IMR-90 (cell line): Measurements from ENCODE around the gene TMEM218. TPM values are rescaled to one million over a fixed set of nuclear protein-coding genes. Genes with fewer than 3 reads are reported as not detected.

ENCODE experiments used
- ATAC-seq: fragments of 200-7000 bp; cut with Tn5 transposase; 2 replicates; pipeline ENCODE4 v1.9.1; 2020; ENCODE audit warnings: low read depth, mild to moderate bottlenecking, moderate library complexity
- BruUV-seq: library from RNA; stranded (reverse); fragments of 400-500 nt; replicated peaks from 2 replicates; lab custom pipeline; 2021; lab: Mats Ljungman, UMichigan
- CTCF ChIA-PET: fragments of 300-600 bp; formaldehyde crosslinking; extraction: SDS; loops from one replicate; lab custom pipeline; 2021; ENCODE audit warnings: antibody characterized with exemption; lab: Yijun Ruan, JAX
- POLR2A ChIA-PET: fragments of 300-600 bp; sonication (Branson Sonifier 250); formaldehyde crosslinking; loops from one replicate; lab custom pipeline; 2022; ENCODE audit warnings: antibody characterized with exemption; ENCODE audit not compliant: unreplicated experiment; lab: Charles Lee
- DNase-seq: peaks from one replicate; pipeline ENCODE4 v3.0.0; 2013
- H2AFZ ChIP-seq: replicated peaks from 2 replicates; pipeline ENCODE3; 2013; ENCODE audit warnings: low read length, mild to moderate bottlenecking; ENCODE audit not compliant: poor library complexity
- H2AK5ac ChIP-seq: 2 replicates; pipeline ENCODE4 v1.6.1; 2013; ENCODE audit warnings: low read depth, low read length, inconsistent platforms
- H2AK9ac ChIP-seq: replicated peaks from 2 replicates; pipeline ENCODE3; 2013; ENCODE audit warnings: mild to moderate bottlenecking, low read depth, low read length, moderate library complexity; ENCODE audit not compliant: poor library complexity
- H2BK120ac ChIP-seq: 2 replicates; pipeline ENCODE4 v1.6.1; 2013; ENCODE audit warnings: low read depth, low read length, inconsistent platforms
- H2BK15ac ChIP-seq: 3 replicates; pipeline ENCODE4 v1.6.1; 2013; ENCODE audit warnings: low read depth, low read length, inconsistent platforms
- H2BK20ac ChIP-seq: 2 replicates; pipeline ENCODE4 v1.6.1; 2013; ENCODE audit warnings: low read depth, mild to moderate bottlenecking, inconsistent platforms, low read length, moderate library complexity
- H2BK5ac ChIP-seq: 2 replicates; pipeline ENCODE4 v1.6.1; 2013; ENCODE audit warnings: mild to moderate bottlenecking, low read depth, low read length, inconsistent platforms; ENCODE audit not compliant: poor library complexity, severe bottlenecking
- H3K14ac ChIP-seq: replicated peaks from 2 replicates; pipeline ENCODE4 v1.6.1; 2013; ENCODE audit warnings: low read depth, low read length, inconsistent platforms
- H3K18ac ChIP-seq: 2 replicates; pipeline ENCODE4 v1.6.1; 2013; ENCODE audit warnings: low read depth, low read length, control low read depth
- H3K23ac ChIP-seq: 2 replicates; pipeline ENCODE4 v1.6.1; 2013; ENCODE audit warnings: low read depth, low read length, inconsistent platforms
- H3K27ac ChIP-seq: 2 replicates; pipeline ENCODE4 v1.5.1; 2013; ENCODE audit warnings: mild to moderate bottlenecking, control low read depth, low read length; ENCODE audit not compliant: insufficient read depth
- H3K27me3 ChIP-seq: 2 replicates; pipeline ENCODE4 v1.6.1; 2013; ENCODE audit warnings: low read length; ENCODE audit not compliant: control insufficient read depth, insufficient read depth
- H3K36me3 ChIP-seq: 2 replicates; pipeline ENCODE4 v1.6.1; 2013; ENCODE audit warnings: low read length, mixed read lengths; ENCODE audit not compliant: control insufficient read depth, insufficient read depth
- H3K4ac ChIP-seq: 2 replicates; pipeline ENCODE4 v1.6.1; 2013; ENCODE audit warnings: low read depth, low read length, inconsistent platforms
- H3K4me1 ChIP-seq: 2 replicates; pipeline ENCODE4 v1.6.1; 2013; ENCODE audit warnings: low read length, mixed read lengths; ENCODE audit not compliant: control insufficient read depth, insufficient read depth
- H3K4me2 ChIP-seq: 2 replicates; pipeline ENCODE4 v1.6.1; 2013; ENCODE audit warnings: low read depth, mild to moderate bottlenecking, control low read depth, low read length, moderate library complexity
- H3K4me3 ChIP-seq: 2 replicates; pipeline ENCODE4 v1.5.1; 2013; ENCODE audit warnings: low read depth, mild to moderate bottlenecking, control low read depth, low read length, moderate library complexity; ENCODE audit not compliant: insufficient read depth
- H3K56ac ChIP-seq: 2 replicates; pipeline ENCODE4 v1.6.1; 2013; ENCODE audit warnings: low read length, inconsistent platforms; ENCODE audit not compliant: insufficient read depth; ENCODE audit errors: extremely low read depth
- H3K79me1 ChIP-seq, 2 experiments: 2 replicates each; pipeline ENCODE4 v1.6.1; 2013; ENCODE audit warnings: low read length in 2 of 2, inconsistent platforms in 1 of 2, low read depth in 1 of 2
- H3K9ac ChIP-seq: 2 replicates; pipeline ENCODE4 v1.6.1; 2013; ENCODE audit warnings: low read depth, low read length, control low read depth
- H3K9me1 ChIP-seq: 2 replicates; pipeline ENCODE4 v1.6.1; 2013; ENCODE audit warnings: low read length, inconsistent platforms; ENCODE audit not compliant: insufficient read depth
- H3K9me3 ChIP-seq: 2 replicates; pipeline ENCODE4 v1.6.1; 2013; ENCODE audit warnings: low read length; ENCODE audit not compliant: control insufficient read depth, insufficient read depth
- H4K20me1 ChIP-seq: 2 replicates; pipeline ENCODE4 v1.6.1; 2013; ENCODE audit warnings: low read length, inconsistent platforms; ENCODE audit not compliant: insufficient read depth
- H4K5ac ChIP-seq: 2 replicates; pipeline ENCODE4 v1.6.1; 2013; ENCODE audit warnings: mild to moderate bottlenecking, low read depth, low read length, control low read depth
- H4K8ac ChIP-seq, 2 experiments: 2 replicates each; pipeline ENCODE4 v1.6.1; 2013; ENCODE audit warnings: low read depth in 2 of 2, low read length in 2 of 2, control low read depth in 1 of 2, inconsistent platforms in 1 of 2
- H4K91ac ChIP-seq: 2 replicates; pipeline ENCODE4 v1.6.1; 2013; ENCODE audit warnings: low read depth, low read length, inconsistent platforms; ENCODE audit not compliant: insufficient read depth
- BHLHE40 ChIP-seq: fragments of 150-350 bp; IDR thresholded peaks from 2 replicates; pipeline ENCODE4 v1.6.1; 2016; ENCODE audit warnings: mild to moderate bottlenecking, low read depth, low read length
- CEBPB ChIP-seq: IDR thresholded peaks from 2 replicates; pipeline ENCODE4 v1.6.1; 2012; ENCODE audit warnings: low read depth, low read length, improper control_type of control experiment
- ELK1 ChIP-seq: fragments of 150-350 bp; IDR thresholded peaks from 2 replicates; pipeline ENCODE4 v1.6.1; 2016; ENCODE audit warnings: low read depth, mild to moderate bottlenecking, low read length, moderate library complexity, borderline replicate concordance
- FOS ChIP-seq: fragments of 150-350 bp; IDR thresholded peaks from 2 replicates; pipeline ENCODE4 v1.6.1; 2016; ENCODE audit warnings: low read depth, low read length
- SMC3 ChIP-seq: fragments of 150-350 bp; IDR thresholded peaks from 2 replicates; pipeline ENCODE4 v1.6.1; 2016; ENCODE audit warnings: low read depth, mild to moderate bottlenecking, antibody characterized with exemption, low read length, moderate library complexity
- WGBS, 2 experiments: methylation state at CpG; one replicate each; pipeline versions ENCODE4 v1.1.5 to v1.1.7; 2013; ENCODE audit warnings: missing lambda C conversion rate in 2 of 2; ENCODE audit not compliant: insufficient read length in 1 of 2; ENCODE audit errors: extremely low coverage in 2 of 2; 5-methylcytosine and 5-hydroxymethylcytosine counted together
- dilution Hi-C: fragments of 300-500 bp; cut with HindIII; formaldehyde crosslinking; loops from one replicate; pipeline ENCODE4 v1.14.3; 2018; ENCODE audit warnings: low sequenced_read_pairs; ENCODE audit not compliant: unreplicated experiment
- in situ Hi-C: fragments of 300-500 bp; cut with MboI; formaldehyde crosslinking; loops from 3 replicates; pipeline ENCODE4 v1.14.3; 2019; ENCODE audit warnings: low sequenced_read_pairs, inconsistent platforms, mixed read lengths
- intact Hi-C: fragments of 100-400 bp; cut with micrococcal nuclease; formaldehyde crosslinking; loops from 2 replicates; pipeline ENCODE4 v1.10.0; 2022
- polyA plus RNA-seq, 3 experiments: library from polyadenylated mRNA; depleted of rRNA; stranded (reverse); fragments of >200 nt; gene quantifications; 2 replicates each; pipeline ENCODE4 v1.2.3, GENCODE V29; 2012; ENCODE audit warnings: low replicate concordance in 1 of 3
- total RNA-seq: library from RNA; depleted of rRNA; stranded (reverse); fragments of >200 nt; gene quantifications from 2 replicates; pipeline ENCODE4 v1.2.3, GENCODE V29; 2012
- TF ChIP-seq, protein P1 (sequence below): conservative IDR thresholded peaks from 2 replicates; pipeline ENCODE4 v1.5.1; 2012; ENCODE audit warnings: mild to moderate bottlenecking, low read depth, low read length, improper control_type of control experiment
- TF ChIP-seq, protein P2 (sequence below): fragments of 150-350 bp; IDR thresholded peaks from 2 replicates; pipeline ENCODE4 v1.6.1; 2017; ENCODE audit warnings: mild to moderate bottlenecking, antibody characterized with exemption, low read length, low read depth

TMEM218 gene
- total and polyA plus RNA-seq, 2 of the 4 experiments (the other 2 are of a cell fraction), result 19.4 to 23.0 TPM

- H3K9me1 ChIP-seq, result no peaks in the 10 kb centered on the region
- no peak overlapping the region for H3K4me3 ChIP-seq
- H2BK20ac ChIP-seq, result no peak overlapping the region; the same call in 1 of the 2 replicates
- peak overlapping the region; percentile 17; the same call in 1 of the 2 replicates for H3K4ac ChIP-seq
- no peaks in the 10 kb centered on the region for H3K27me3 ChIP-seq
- no TSS peak for BruUV-seq
- ATAC-seq (peak; percentile 91), DNase-seq (peak; percentile 93)
- in situ Hi-C loops, result no loop called here
- no peaks in the 10 kb centered on the region for H3K79me1 ChIP-seq
- peak overlapping the region; percentile 75; the same call in 1 of the 2 replicates for H3K27ac ChIP-seq
- no peaks in the 10 kb centered on the region for H3K9me3 ChIP-seq
- H3K23ac ChIP-seq, result no peak overlapping the region
- no peak overlapping the region for H2AK5ac ChIP-seq
- TF ChIP-seq BHLHE40 (no peak), CEBPB (peak; percentile 72), ELK1 (no peak), FOS (peak; percentile 58), SMC3 (no peak)
- TF ChIP-seq, protein P1, sequence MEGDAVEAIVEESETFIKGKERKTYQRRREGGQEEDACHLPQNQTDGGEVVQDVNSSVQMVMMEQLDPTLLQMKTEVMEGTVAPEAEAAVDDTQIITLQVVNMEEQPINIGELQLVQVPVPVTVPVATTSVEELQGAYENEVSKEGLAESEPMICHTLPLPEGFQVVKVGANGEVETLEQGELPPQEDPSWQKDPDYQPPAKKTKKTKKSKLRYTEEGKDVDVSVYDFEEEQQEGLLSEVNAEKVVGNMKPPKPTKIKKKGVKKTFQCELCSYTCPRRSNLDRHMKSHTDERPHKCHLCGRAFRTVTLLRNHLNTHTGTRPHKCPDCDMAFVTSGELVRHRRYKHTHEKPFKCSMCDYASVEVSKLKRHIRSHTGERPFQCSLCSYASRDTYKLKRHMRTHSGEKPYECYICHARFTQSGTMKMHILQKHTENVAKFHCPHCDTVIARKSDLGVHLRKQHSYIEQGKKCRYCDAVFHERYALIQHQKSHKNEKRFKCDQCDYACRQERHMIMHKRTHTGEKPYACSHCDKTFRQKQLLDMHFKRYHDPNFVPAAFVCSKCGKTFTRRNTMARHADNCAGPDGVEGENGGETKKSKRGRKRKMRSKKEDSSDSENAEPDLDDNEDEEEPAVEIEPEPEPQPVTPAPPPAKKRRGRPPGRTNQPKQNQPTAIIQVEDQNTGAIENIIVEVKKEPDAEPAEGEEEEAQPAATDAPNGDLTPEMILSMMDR, result no peak
- TF ChIP-seq, protein P2, sequence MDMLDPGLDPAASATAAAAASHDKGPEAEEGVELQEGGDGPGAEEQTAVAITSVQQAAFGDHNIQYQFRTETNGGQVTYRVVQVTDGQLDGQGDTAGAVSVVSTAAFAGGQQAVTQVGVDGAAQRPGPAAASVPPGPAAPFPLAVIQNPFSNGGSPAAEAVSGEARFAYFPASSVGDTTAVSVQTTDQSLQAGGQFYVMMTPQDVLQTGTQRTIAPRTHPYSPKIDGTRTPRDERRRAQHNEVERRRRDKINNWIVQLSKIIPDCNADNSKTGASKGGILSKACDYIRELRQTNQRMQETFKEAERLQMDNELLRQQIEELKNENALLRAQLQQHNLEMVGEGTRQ, result no peak
- no peak overlapping the region for H3K9ac ChIP-seq
- no peak overlapping the region for H2AK9ac ChIP-seq
- 0 out of 2 replicates have a peak overlapping the region, but pooled peaks have one; percentile 8 for H3K14ac ChIP-seq
- H2BK5ac ChIP-seq, result peak overlapping the region; percentile 35
- POLR2A ChIA-PET, result interaction anchor here (1.1 kb wide), 1 partner anchor 17 kb away, joined by 3 read pairs; the partner anchor contains the start of gene TMEM218
- 0% methylated on average over 1 of the region's 4 CpGs; no CpG with 5 or more reads in 1 of the 2 experiments for WGBS, 2 experiments
- no peak overlapping the region for H2BK15ac ChIP-seq
- no peaks in the 10 kb centered on the region for H3K36me3 ChIP-seq
- H2AFZ ChIP-seq, result peak overlapping the region; percentile 38
- H4K20me1 ChIP-seq, result no peaks in the 10 kb centered on the region
- intact Hi-C loops, result no loop called here
- no peak overlapping the region for H3K56ac ChIP-seq
- H3K4me1 ChIP-seq, result peaks cover 17% of the 10 kb centered on the region
- peak overlapping the region; percentile 48 for H3K18ac ChIP-seq
- peak overlapping the region; percentile 41 for H3K4me2 ChIP-seq
- dilution Hi-C loops, result no loop called here
- H4K5ac ChIP-seq, result no peak overlapping the region; the same call in 1 of the 2 replicates
- CTCF ChIA-PET, result interaction anchor here (2.1 kb wide), 1 partner anchor 14 kb away, joined by 8 read pairs; no protein-coding TSS in a partner anchor
- H2BK120ac ChIP-seq, result peak overlapping the region; percentile 36
- peak overlapping the region in 1 of 2 experiments; percentile 47; a peak in 1 of 4 replicates for H4K8ac ChIP-seq
- no peak overlapping the region for H4K91ac ChIP-seq
Measured at GRCh38 chr11:125128450-125128849, 17.0 kb upstream of the TMEM218 start.
